Activated CD8-positive, alpha-beta memory T cell treated with anti-CD3 and anti-CD28 coated beads, Interleukin-2, amount 50 U/mL, for 4 hours (primary cell): Measurements from ENCODE around the gene IRGQ.
"Not testable (repeated sequence)": the region's sequence is repeated elsewhere in the genome, so short reads cannot be mapped to it uniquely, and the experiment has no call there.

ENCODE experiments used
- DNase-seq: peaks from one replicate; pipeline ENCODE4 v3.0.0-alpha.2; 2020

Gene IRGQ

DNA sequence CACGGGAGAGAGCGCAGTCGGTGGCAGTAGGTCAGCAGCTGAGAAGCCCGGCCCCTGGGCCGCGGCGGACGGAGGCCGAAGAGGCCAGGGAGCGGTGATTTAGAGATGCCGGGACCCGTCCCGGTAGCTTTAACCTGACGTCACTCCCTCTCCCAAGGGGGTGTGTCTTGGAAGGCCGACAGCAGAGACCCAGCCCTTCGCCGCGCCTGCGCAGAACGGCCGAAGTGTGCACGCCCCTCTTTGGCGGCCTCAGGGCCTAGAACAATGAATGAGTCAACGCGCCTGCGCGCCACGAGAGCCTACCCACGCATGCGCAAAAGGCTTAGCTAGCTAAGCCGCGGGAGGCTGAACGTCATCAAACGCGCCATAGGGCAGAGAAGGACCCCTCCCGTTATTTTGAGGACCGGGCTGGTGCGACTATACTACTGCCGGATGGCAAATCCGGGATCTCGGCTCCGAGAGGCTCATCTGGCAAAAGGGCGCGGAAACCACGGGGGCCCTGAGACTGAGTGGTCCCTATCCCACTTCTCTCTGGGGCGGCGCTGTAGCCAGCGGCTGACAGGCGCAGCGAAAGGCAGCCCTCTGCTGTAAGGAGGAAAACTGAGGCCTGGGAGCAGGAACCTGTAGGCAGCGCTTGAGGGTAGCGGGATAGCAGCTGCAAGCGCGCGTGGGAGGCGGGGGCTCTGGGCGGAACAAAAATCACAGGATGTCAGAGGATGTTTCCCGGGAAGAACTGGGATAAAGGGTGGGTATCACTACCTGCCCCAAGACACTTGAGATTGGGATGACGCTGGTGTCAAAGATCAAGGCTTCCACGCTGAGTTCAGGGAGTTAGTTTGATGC lies at the start of gene IRGQ, which contains the start of gene ZNF576:
Gene IRGQ, minus strand, starts transcription at position 136 of the 843 bp plus-strand sequence. CDS start 796 bp downstream, outside the sequence.
Gene ZNF576, plus strand, starts transcription at position 597 of the 843 bp plus-strand sequence. CDS start 514 bp downstream, outside the sequence.
- DNase-seq, result peak; percentile 100

DNA sequence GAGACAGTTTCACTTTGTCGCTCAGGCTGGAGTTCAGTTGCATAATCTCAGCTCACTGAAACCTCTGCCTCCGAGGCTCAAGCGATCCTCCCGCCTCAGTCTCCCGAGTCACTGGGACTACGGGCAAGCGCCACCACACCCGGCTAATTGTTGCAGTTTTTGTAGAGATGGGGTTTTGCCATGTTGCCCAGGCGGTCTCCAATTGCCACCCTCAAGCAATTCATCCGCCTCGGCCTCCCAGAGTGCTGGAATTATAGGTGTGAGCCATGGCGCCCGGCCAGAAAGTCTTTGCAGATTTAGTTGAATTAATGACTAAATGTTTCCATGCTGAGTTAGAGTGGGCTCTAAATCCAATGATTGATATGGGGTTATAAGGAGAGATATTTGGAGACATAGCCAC lies 48.2 kb upstream of the IRGQ start:
- DNase-seq, result no peak

GRCh38 chr19:43643326-43643725 lies 47.4 kb upstream of the IRGQ start:
- no peak for DNase-seq

- no peak for DNase-seq
Measured at GRCh38 chr19:43642531-43642930, 46.6 kb upstream of the IRGQ start.

GRCh38 chr19:43641333-43641732 lies 45.4 kb upstream of the IRGQ start:
- DNase-seq, result no peak

DNA sequence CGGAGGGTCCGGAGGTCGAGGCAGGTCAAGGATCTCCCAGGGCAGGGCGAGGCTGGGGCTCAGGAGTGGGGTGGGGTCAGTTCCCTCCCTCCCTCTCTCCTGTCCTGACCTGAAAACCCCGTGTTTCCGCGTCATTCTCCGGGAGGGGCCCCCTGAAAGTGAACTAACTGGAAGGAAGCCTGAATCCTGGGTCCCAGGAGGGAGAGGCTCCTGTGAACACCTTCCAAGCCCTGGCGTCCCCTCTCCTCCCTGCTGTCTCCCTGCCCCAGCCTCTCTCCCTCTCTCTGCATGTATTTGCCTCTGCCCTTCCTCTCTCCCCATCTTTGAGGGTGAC lies 44.5 kb upstream of the IRGQ start:
- DNase-seq, result no peak

DNA sequence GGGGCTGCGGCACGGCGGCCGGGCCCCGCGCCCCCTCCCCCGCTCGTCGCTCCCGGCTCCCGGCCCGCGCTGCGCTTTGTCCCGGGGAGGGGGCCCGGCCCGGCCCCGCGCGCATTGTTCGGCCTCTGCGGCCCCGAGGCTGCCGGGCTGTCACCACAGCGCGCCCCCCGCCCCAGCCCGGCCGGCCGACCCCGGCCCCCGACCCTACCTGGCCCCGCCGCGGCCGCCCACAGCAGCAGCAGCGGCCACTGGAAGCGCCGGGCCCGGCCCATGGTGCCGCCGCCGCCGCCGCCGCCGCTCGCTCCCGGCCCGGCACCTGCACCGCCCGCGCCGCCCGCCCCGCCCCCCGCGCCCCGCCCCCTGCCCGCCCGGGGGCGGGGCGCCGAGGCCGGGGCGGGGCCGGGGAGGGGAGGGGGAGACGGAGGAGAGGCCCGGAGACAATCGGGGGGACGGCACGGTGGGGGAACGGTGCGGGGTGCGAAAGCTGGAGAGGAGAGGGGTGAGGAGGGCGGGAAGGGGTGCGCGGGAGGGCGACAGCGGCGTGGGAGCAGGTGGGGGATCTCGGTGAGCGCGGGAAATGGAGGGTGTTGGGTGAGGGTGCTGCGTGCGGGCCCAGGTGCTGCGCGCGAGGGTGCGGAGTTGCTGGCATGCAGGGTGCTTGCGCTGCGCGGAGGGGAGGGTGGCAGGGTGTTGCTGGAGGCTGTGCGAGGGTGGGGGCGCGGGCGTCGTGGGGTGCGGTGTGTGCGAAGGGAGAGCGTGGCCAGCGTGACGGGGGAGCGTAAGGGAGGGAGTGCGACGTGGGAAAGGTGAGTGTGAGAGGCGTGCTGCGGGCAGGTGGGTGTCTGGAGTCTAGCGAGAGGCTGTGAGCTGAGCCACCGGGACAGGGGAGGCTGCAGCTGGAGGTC lies 43.8 kb upstream of the IRGQ start, which contains the start of gene CADM4:
Gene CADM4, minus strand, starts transcription at position 332 of the 905 bp plus-strand sequence. Its CDS starts 60 bp downstream, at position 272.
- DNase-seq, result peak; percentile 49

GRCh38 chr19:43638995-43639518 lies 43.1 kb upstream of the IRGQ start:
- no peak for DNase-seq

GRCh38 chr19:43638214-43638994 lies 42.5 kb upstream of the IRGQ start:
- no peak for DNase-seq

DNA sequence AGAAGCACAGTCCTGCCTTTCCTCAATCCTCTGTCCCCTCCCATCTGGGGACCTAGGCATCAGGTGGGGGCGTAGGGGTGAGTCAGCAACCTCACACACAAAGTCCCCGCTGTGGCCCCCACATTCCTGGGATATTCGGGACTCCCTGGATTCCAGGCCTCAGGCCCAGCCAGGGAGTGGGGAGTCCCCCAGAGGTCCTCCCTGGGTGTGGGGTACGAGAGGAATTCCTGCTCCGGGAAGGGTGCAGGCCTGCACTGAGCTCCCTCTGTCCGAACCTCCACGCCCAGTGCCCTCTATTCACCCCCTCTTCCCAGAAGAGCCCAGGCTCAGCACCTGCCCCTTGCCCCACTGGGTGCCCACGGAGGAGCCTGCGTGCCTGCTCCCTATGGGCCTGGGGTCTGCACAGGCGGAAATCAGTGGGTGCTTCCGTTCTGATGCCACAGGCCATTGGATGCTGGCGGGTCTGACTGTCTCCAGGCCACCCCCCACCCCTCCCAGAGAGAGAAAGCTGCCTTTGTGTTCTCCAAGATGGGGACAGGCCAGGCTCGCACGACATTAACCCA lies 40.3 kb upstream of the IRGQ start:
- DNase-seq, result no peak

DNA sequence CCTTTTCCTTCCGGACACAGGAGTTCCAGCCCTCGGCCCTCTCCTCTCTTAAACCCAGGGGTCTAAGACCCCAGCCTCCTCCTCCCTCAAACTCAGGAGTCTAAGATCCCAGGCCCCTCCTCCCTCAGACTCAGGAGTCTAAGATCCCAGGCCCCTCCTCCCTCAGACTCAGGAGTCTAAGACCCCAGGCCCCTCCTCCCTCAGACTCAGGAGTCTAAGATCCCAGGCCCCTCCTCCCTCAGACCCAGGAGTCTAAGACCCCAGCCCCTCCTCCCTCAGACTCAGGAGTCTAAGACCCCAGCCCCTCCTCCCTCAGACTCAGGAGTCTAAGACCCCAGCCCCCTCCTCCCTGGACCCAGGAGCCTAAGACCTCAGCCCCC lies 39.6 kb upstream of the IRGQ start:
- not testable (repeated sequence) for DNase-seq

DNA sequence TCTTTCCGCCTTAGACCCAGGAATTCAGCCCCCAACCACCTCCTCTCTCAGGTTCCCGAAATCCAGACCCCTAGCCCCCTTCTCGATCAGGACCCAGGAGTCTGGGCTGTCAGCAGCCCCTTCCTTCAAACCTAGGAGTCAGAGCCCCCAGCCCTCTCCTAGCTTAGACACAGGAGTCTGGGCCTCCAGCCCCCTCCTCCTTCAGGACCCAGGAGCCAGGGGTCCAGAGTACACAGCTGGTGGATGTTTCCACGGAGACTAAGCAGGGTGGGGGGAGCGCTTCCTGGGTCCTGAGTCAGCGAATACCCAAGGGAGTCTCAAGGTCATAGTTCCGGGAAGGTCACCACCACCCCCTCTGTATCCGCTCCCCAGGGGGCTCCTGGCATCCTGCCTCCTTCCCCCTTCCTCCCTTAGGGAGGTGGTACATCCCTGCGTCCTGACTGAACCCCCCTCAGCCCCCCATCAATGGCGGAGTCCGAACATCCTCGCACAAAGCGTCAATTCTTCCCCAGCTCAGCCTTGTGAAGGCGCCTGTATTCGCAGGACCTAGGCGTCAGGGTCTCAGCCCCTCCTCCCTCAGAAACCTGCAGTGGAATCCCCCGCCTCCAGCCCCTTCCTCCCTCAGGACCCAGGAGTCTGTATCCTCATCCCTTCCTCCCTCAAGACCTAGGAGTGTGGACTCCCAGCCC lies 39.1 kb upstream of the IRGQ start:
- no peak for DNase-seq

DNA sequence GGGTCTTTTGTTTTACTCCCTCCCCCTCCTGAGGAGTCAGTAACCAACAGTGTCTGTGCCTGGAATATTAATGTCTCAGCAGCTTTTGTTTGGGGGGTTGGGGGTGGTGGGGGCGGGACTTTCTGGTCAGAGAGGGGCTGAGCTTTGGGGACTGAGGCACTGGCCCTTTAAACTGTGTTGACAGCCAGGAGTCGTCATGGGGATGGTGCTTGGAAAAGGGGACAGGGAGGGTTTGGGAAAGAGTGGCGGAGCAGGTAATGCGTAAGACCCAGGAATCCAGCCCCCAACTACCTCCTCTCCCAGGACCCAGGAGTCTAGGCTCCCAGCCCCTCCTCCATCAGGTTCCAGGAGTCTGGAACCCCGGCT lies 38.6 kb upstream of the IRGQ start:
- no peak for DNase-seq

- DNase-seq, result no peak
Measured at GRCh38 chr19:43634068-43634467, 38.1 kb upstream of the IRGQ start.

GRCh38 chr19:43633520-43633919 lies 37.6 kb upstream of the IRGQ start:
- no peak for DNase-seq

DNA sequence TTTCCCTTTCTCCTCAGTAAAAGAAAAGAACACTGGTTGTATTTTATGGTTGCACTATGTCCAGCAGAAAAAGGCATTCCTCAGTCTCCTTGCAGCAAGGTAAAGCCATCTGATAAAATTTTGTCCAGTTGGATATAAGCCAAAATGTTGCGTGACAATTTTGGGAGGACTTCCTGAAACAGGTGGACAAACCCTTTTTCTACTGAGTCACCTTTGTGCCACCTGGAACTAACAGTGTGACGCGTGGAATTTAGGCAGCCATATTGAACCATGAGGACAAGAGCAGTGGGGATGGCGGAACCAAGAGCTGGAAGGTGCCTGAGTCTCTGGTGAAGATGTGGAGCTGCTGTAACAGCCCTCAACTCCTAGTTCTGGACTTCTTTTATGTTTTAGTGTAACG lies 35.6 kb upstream of the IRGQ start:
- no peak for DNase-seq

- DNase-seq, result no peak
Measured at GRCh38 chr19:43628646-43629326, 32.9 kb upstream of the IRGQ start.

GRCh38 chr19:43626838-43627237 lies 30.9 kb upstream of the IRGQ start:
- DNase-seq, result no peak

GRCh38 chr19:43625918-43626579 lies 30.1 kb upstream of the IRGQ start:
- DNase-seq, result no peak

DNA sequence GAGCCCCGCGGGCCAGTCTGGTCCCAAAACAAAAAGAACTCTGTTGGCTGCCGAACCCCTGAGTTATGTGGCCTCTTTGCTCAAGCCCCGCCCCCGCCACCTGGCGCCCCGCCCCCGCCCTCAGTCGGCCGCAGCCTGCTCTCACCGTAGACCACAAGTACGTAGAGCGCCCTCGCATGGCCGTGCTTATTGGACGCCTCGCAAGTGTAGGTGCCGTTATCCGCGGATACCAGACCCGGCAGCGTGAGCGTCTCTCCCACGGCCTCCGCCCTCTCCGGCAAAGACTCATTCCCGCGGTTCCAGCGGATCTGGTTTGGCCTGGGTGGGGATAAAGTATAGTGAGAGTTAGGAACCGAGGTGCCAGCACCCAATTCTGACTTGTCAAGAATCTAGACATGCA lies 29.0 kb upstream of the IRGQ start:
- DNase-seq, result peak; percentile 86
